ENCODE results near the gene PRKN. TPM values are rescaled to one million over a fixed set of nuclear protein-coding genes. Genes with fewer than 3 reads are reported as not detected.

PRKN gene
- total RNA-seq, 3 donors from 2014 or later: 5.2 to 10.2 (median 8.1) TPM

GRCh38 chr6:162289972-162290371, 437.6 kb downstream of the PRKN start:
- intact Hi-C loops (cut with DNase I, micrococcal nuclease): no loop called here
- H3K4me3 ChIP-seq: no peak overlapping the region
- no peaks in the 10 kb centered on the region for H3K9me3 ChIP-seq
- ATAC-seq (no peak), DNase-seq (no peak)
- H3K4me1 ChIP-seq (ENCODE audit: low read depth): no peaks in the 10 kb centered on the region
- no peaks in the 10 kb centered on the region for H3K36me3 ChIP-seq (ENCODE audit: low read depth)
- no peak for TF ChIP-seq CTCF (IDR thresholded peaks at IDR 0.05)

- no peak overlapping the region for H3K4me3 ChIP-seq
- no peaks in the 10 kb centered on the region for H3K36me3 ChIP-seq (ENCODE audit: low read depth)
- TF ChIP-seq CTCF (IDR thresholded peaks at IDR 0.05): no peak
- ATAC-seq (no peak), DNase-seq (no peak)
- intact Hi-C loops (cut with DNase I, micrococcal nuclease): no loop called here
- no peaks in the 10 kb centered on the region for H3K9me3 ChIP-seq
- no peaks in the 10 kb centered on the region for H3K4me1 ChIP-seq (ENCODE audit: low read depth)
These were observed 453.6 kb downstream of the PRKN start for GRCh38 chr6:162273986-162274385.

DNA sequence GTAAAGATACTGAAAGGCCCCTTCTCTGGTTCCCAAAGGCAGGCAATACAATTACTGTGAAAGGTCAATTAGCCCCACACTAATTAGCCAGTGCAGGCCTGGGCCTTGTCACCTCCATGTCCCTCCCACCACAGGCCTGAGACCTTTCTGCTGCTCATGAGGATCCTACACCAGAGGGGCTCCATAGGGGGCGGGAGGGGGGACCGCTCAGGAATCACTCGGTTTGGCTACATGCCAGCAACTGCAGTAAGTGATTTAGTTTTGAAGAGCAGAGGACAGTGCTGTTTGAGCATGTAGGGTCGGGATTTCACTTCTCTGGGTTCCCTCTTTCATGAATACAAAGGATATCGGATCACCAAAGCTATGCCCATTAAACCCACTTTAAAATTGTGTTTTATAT, 455.6 kb downstream of the PRKN start:
- TF ChIP-seq CTCF (IDR thresholded peaks at IDR 0.05): no peak
- ATAC-seq (no peak), DNase-seq (no peak)
- no peaks in the 10 kb centered on the region for H3K36me3 ChIP-seq (ENCODE audit: low read depth)
- H3K4me3 ChIP-seq: no peak overlapping the region
- intact Hi-C loops (cut with DNase I, micrococcal nuclease): no loop called here
- no peaks in the 10 kb centered on the region for H3K4me1 ChIP-seq (ENCODE audit: low read depth)
- no peaks in the 10 kb centered on the region for H3K9me3 ChIP-seq

- Histone ChIP-seq H3K4me3 (no peak overlapping the region), H3K4me1 (ENCODE audit: low read depth) (no peaks in the 10 kb centered on the region), H3K36me3 (ENCODE audit: low read depth) (no peaks in the 10 kb centered on the region), H3K9me3 (no peaks in the 10 kb centered on the region)
- TF ChIP-seq CTCF (IDR thresholded peaks at IDR 0.05): no peak
- ATAC-seq (no peak), DNase-seq (no peak)
- intact Hi-C loops (cut with DNase I, micrococcal nuclease): no loop called here
These were observed 456.6 kb downstream of the PRKN start for GRCh38 chr6:162270966-162271365.

DNA sequence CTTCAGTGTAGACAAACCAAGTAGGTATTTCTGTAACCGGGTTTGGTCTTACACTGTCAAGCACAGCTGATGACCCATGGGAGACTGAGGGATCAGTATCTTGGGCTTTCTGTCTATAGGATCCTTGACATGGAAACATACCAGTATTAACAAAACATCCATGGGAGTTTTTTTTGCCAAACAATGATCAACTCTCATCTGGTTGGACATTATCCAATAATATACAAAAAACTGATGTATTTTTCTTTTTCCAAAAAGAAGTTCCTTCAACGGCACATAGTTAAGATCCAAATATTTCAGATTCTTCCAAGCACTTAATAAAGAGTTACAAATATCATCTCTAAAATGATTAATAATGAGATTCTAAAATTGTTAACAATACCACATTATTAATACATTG, 459.9 kb downstream of the PRKN start:
- no peak for TF ChIP-seq CTCF (IDR thresholded peaks at IDR 0.05)
- ATAC-seq: no peak
- intact Hi-C loops (cut with DNase I, micrococcal nuclease): no loop called here

GRCh38 chr6:162267126-162267525, 460.4 kb downstream of the PRKN start:
- ATAC-seq (no peak), DNase-seq (no peak)
- H3K4me3 ChIP-seq: no peak overlapping the region
- intact Hi-C loops (cut with DNase I, micrococcal nuclease): no loop called here
- TF ChIP-seq CTCF (IDR thresholded peaks at IDR 0.05): no peak
- H3K9me3 ChIP-seq: no peaks in the 10 kb centered on the region
- H3K36me3 ChIP-seq (ENCODE audit: low read depth): no peaks in the 10 kb centered on the region
- no peaks in the 10 kb centered on the region for H3K4me1 ChIP-seq (ENCODE audit: low read depth)

More for the DNA sequence above, 459.9 kb downstream of the PRKN start:
- Histone ChIP-seq H3K9me3 (no peaks in the 10 kb centered on the region), H3K36me3 (ENCODE audit: low read depth) (no peaks in the 10 kb centered on the region), H3K4me3 (no peak overlapping the region), H3K4me1 (ENCODE audit: low read depth) (no peaks in the 10 kb centered on the region)
- no peak for DNase-seq
